Chondrocyte (in vitro differentiated cells): ENCODE measurements around the gene PCDHGA12. TPM values are rescaled to one million over a fixed set of nuclear protein-coding genes. Genes with fewer than 3 reads are reported as not detected.
"Not testable (repeated sequence)": the region's sequence is repeated elsewhere in the genome, so short reads cannot be mapped to it uniquely, and the experiment has no call there.

Experiments
- DNase-seq: peaks from one replicate; pipeline ENCODE4 v3.0.0; 2021; ENCODE audit warnings: mixed read lengths, low spot score
- H3K27ac Mint-ChIP-seq: one replicate; pipeline ENCODE4 v1.8.0; 2021; ENCODE audit warnings: mild to moderate bottlenecking, moderate library complexity, mixed read lengths; ENCODE audit not compliant: unreplicated experiment
- H3K27me3 Mint-ChIP-seq: 2 replicates; pipeline ENCODE4 v1.8.0; 2021; ENCODE audit warnings: low read depth, mixed read lengths
- H3K36me3 Mint-ChIP-seq: 2 replicates; pipeline ENCODE4 v1.8.0; 2021; ENCODE audit warnings: low read depth, mixed read lengths
- H3K4me1 Mint-ChIP-seq: 2 replicates; pipeline ENCODE4 v1.8.0; 2021; ENCODE audit warnings: low read depth, mild to moderate bottlenecking, mixed read lengths
- H3K4me3 Mint-ChIP-seq: one replicate; pipeline ENCODE4 v1.8.0; 2021; ENCODE audit warnings: mild to moderate bottlenecking, moderate library complexity, mixed read lengths; ENCODE audit not compliant: unreplicated experiment
- H3K9me3 Mint-ChIP-seq: 2 replicates; pipeline ENCODE4 v1.8.0; 2021; ENCODE audit warnings: low read depth, mixed read lengths
- CTCF ChIP-seq: fragments of 200-600 bp; sonication (generic); IDR thresholded peaks from 2 replicates; pipeline ENCODE4 v1.5.0; 2021; ENCODE audit warnings: antibody characterized with exemption, mild to moderate bottlenecking, moderate library complexity
- total RNA-seq: library from RNA; stranded (reverse); gene quantifications from 3 replicates; pipeline ENCODE4 v1.2.1, GENCODE V29; 2021

PCDHGA12 gene
- total RNA-seq, 1 donor from 2014 or later: 0.75 TPM

GRCh38 chr5:141393267-141393666 lies 37.0 kb upstream of the PCDHGA12 start:
- Mint-ChIP-seq H3K27me3 (no peaks in the 10 kb centered on the region), H3K4me1 (peaks cover 2% of the 10 kb centered on the region), H3K9me3 (peaks cover 38% of the 10 kb centered on the region), H3K27ac (no peak overlapping the region), H3K4me3 (no peak overlapping the region), H3K36me3 (peaks cover 12% of the 10 kb centered on the region)
- TF ChIP-seq CTCF: no peak
- no peak for DNase-seq

GRCh38 chr5:141394401-141395187 lies 35.7 kb upstream of the PCDHGA12 start:
- H3K9me3 Mint-ChIP-seq: peaks cover 41% of the 10 kb centered on the region
- H3K36me3 Mint-ChIP-seq, H3K4me1 Mint-ChIP-seq, H3K27ac Mint-ChIP-seq, DNase-seq, H3K27me3 Mint-ChIP-seq, H3K4me3 Mint-ChIP-seq: not testable (repeated sequence)

- Mint-ChIP-seq H3K9me3 (peaks cover 28% of the 10 kb centered on the region), H3K36me3 (peaks cover 12% of the 10 kb centered on the region)
- not testable (repeated sequence) for H3K27me3 Mint-ChIP-seq, H3K27ac Mint-ChIP-seq, H3K4me1 Mint-ChIP-seq, H3K4me3 Mint-ChIP-seq, DNase-seq
Observed at GRCh38 chr5:141397756-141398551, 32.4 kb upstream of the PCDHGA12 start, which contains the start of gene PCDHGB5. Gene PCDHGB5, plus strand, starts transcription at chr5:141397947. Its CDS starts 181 bp downstream, at chr5:141398128.

- Mint-ChIP-seq H3K4me3 (no peak overlapping the region), H3K4me1 (no peaks in the 10 kb centered on the region), H3K27me3 (no peaks in the 10 kb centered on the region), H3K27ac (no peak overlapping the region), H3K9me3 (peaks cover 29% of the 10 kb centered on the region), H3K36me3 (peaks cover 13% of the 10 kb centered on the region)
- TF ChIP-seq CTCF: no peak
- no peak for DNase-seq
Observed at GRCh38 chr5:141398608-141399007, 31.7 kb upstream of the PCDHGA12 start.

GRCh38 chr5:141399555-141400258 lies 30.6 kb upstream of the PCDHGA12 start:
- no peak overlapping the region for H3K27ac Mint-ChIP-seq
- peak; percentile 82 for DNase-seq
- no peak for TF ChIP-seq CTCF
- H3K4me3 Mint-ChIP-seq: no peak overlapping the region
- no peaks in the 10 kb centered on the region for H3K27me3 Mint-ChIP-seq
- no peaks in the 10 kb centered on the region for H3K4me1 Mint-ChIP-seq
- peaks cover 15% of the 10 kb centered on the region for H3K36me3 Mint-ChIP-seq
- peaks cover 30% of the 10 kb centered on the region for H3K9me3 Mint-ChIP-seq
